Fibroblast of the aortic adventitia (primary cell): Measurements from ENCODE around the gene WWP2. TPM values are rescaled to one million over a fixed set of nuclear protein-coding genes. Genes with fewer than 3 reads are reported as not detected.

ENCODE experiments used
- DNase-seq: peaks from one replicate; pipeline ENCODE4 v3.0.0-alpha.2; 2010; ENCODE audit warnings: low read depth
- H3K4me3 ChIP-seq: 2 replicates; pipeline ENCODE4 v1.5.1; 2011; ENCODE audit warnings: low read depth, mild to moderate bottlenecking, control low read depth, low read length, moderate library complexity
- CTCF ChIP-seq: IDR thresholded peaks from 2 replicates; pipeline ENCODE4 v1.5.1; 2011; ENCODE audit warnings: mild to moderate bottlenecking, low read length, control low read depth, inconsistent platforms; ENCODE audit not compliant: insufficient read depth
- total RNA-seq: library from RNA; depleted of rRNA; stranded (reverse); fragments of >200 nt; gene quantifications from 2 replicates; pipeline ENCODE4 v1.2.3, GENCODE V29; 2012; ENCODE audit warnings: low replicate concordance

The WWP2 gene
- total RNA-seq, 1 donor, result 28.7 TPM

- H3K4me3 ChIP-seq, result no peak overlapping the region
- no peak for TF ChIP-seq CTCF
- DNase-seq, result no peak
Measured at GRCh38 chr16:69839240-69839688, 77.1 kb downstream of the WWP2 start.

- H3K4me3 ChIP-seq, result no peak overlapping the region
- TF ChIP-seq CTCF, result no peak
- no peak for DNase-seq
Measured at GRCh38 chr16:69839798-69840409, 77.8 kb downstream of the WWP2 start.

GRCh38 chr16:69840975-69841374 is 78.8 kb downstream of the WWP2 start:
- TF ChIP-seq CTCF, result no peak
- H3K4me3 ChIP-seq, result no peak overlapping the region
- DNase-seq, result no peak

- no peak for TF ChIP-seq CTCF
- no peak for DNase-seq
- H3K4me3 ChIP-seq, result no peak overlapping the region
Measured at GRCh38 chr16:69844441-69844840, 82.3 kb downstream of the WWP2 start.

GRCh38 chr16:69845181-69845580 is 83.0 kb downstream of the WWP2 start:
- H3K4me3 ChIP-seq, result no peak overlapping the region
- DNase-seq, result no peak
- TF ChIP-seq CTCF, result no peak

GRCh38 chr16:69847643-69848042 is 85.5 kb downstream of the WWP2 start:
- no peak for DNase-seq
- no peak overlapping the region for H3K4me3 ChIP-seq
- no peak for TF ChIP-seq CTCF
